ENCODE measurements around the gene KCNMA1. TPM values are rescaled to one million over a fixed set of nuclear protein-coding genes. Genes with fewer than 3 reads are reported as not detected.
"Not testable (repeated sequence)": the region's sequence is repeated elsewhere in the genome, so short reads cannot be mapped to it uniquely, and the experiment has no call there.

Gene KCNMA1
- total RNA-seq, 2 donors from 2014 or later, result 5.9 to 9.3 TPM

- H3K27me3 ChIP-seq, result no peaks in the 10 kb centered on the region
- TF ChIP-seq CTCF (IDR thresholded peaks at IDR 0.05), result no peak
- TF ChIP-seq POLR2A (IDR thresholded peaks at IDR 0.05), result no peak
- ATAC-seq (no peak), DNase-seq (no peak)
- intact Hi-C loops (cut with DNase I), result no loop called here
- no peaks in the 10 kb centered on the region for H3K9me3 ChIP-seq
- H3K36me3 ChIP-seq (replicated peaks in 1 of 2; ENCODE audit: insufficient read depth in 1 of 2, low read depth in 2 of 2), result no peaks in the 10 kb centered on the region
- no peaks in the 10 kb centered on the region for H3K4me1 ChIP-seq
- H3K4me3 ChIP-seq, result no peak overlapping the region
- WGBS, 2 donors, result 89 to 94% methylated on average over 4 of the region's 4 CpGs
- H3K27ac ChIP-seq, result no peak overlapping the region
These were observed 115.3 kb downstream of the KCNMA1 start for GRCh38 chr10:77522268-77522809.

GRCh38 chr10:77520995-77521394 lies 116.6 kb downstream of the KCNMA1 start:
- no peak for TF ChIP-seq CTCF (IDR thresholded peaks at IDR 0.05)
- H3K9me3 ChIP-seq, result no peaks in the 10 kb centered on the region
- no peak for ATAC-seq
- H3K27ac ChIP-seq, result no peak overlapping the region
- H3K36me3 ChIP-seq (replicated peaks in 1 of 2; ENCODE audit: insufficient read depth in 1 of 2, low read depth in 2 of 2), result no peaks in the 10 kb centered on the region
- DNase-seq, result no peak
- intact Hi-C loops (cut with DNase I), result no loop called here
- no peak overlapping the region for H3K4me3 ChIP-seq
- H3K27me3 ChIP-seq, result no peaks in the 10 kb centered on the region
- H3K4me1 ChIP-seq, result no peaks in the 10 kb centered on the region
- 94 to 100% methylated on average over 2 of the region's 2 CpGs for WGBS, 2 donors

GRCh38 chr10:77520290-77520689 lies 117.3 kb downstream of the KCNMA1 start:
- WGBS, 2 donors, result 71 to 100% methylated on average over 1 of the region's 1 CpG
- H3K27me3 ChIP-seq, result no peaks in the 10 kb centered on the region
- TF ChIP-seq CTCF (IDR thresholded peaks at IDR 0.05) (no peak), POLR2A (IDR thresholded peaks at IDR 0.05) (no peak)
- H3K36me3 ChIP-seq (replicated peaks in 1 of 2; ENCODE audit: insufficient read depth in 1 of 2, low read depth in 2 of 2), result no peaks in the 10 kb centered on the region
- no peaks in the 10 kb centered on the region for H3K9me3 ChIP-seq
- H3K4me3 ChIP-seq, result no peak overlapping the region
- no peaks in the 10 kb centered on the region for H3K4me1 ChIP-seq
- intact Hi-C loops (cut with DNase I), result no loop called here
- H3K27ac ChIP-seq, result no peak overlapping the region
- ATAC-seq (no peak), DNase-seq (no peak)

GRCh38 chr10:77519791-77520190 lies 117.8 kb downstream of the KCNMA1 start:
- H3K27me3 ChIP-seq; H3K27ac ChIP-seq; intact Hi-C loops (cut with DNase I); H3K36me3 ChIP-seq (replicated peaks in 1 of 2; ENCODE audit: insufficient read depth in 1 of 2, low read depth in 2 of 2); H3K4me3 ChIP-seq; H3K4me1 ChIP-seq; DNase-seq; H3K9me3 ChIP-seq; ATAC-seq: not testable (repeated sequence)
- 70 to 75% methylated on average over 2 of the region's 2 CpGs for WGBS, 2 donors

GRCh38 chr10:77518910-77519274 lies 118.7 kb downstream of the KCNMA1 start:
- H3K4me1 ChIP-seq, result peaks cover 5% of the 10 kb centered on the region
- H3K27ac ChIP-seq, result no peak overlapping the region
- no peak for ATAC-seq
- intact Hi-C loops (cut with DNase I), result no loop called here
- no peaks in the 10 kb centered on the region for H3K27me3 ChIP-seq
- WGBS, 2 donors, result 84 to 94% methylated on average over 6 of the region's 6 CpGs
- no peak overlapping the region for H3K4me3 ChIP-seq
- no peaks in the 10 kb centered on the region for H3K9me3 ChIP-seq
- H3K36me3 ChIP-seq (replicated peaks in 1 of 2; ENCODE audit: insufficient read depth in 1 of 2, low read depth in 2 of 2), result no peaks in the 10 kb centered on the region
- no peak for DNase-seq
- TF ChIP-seq POLR2A (IDR thresholded peaks at IDR 0.05), result no peak
- no peak for TF ChIP-seq CTCF (IDR thresholded peaks at IDR 0.05)
